Measurements from ENCODE around the gene LRP1.

The LRP1 gene

DNA sequence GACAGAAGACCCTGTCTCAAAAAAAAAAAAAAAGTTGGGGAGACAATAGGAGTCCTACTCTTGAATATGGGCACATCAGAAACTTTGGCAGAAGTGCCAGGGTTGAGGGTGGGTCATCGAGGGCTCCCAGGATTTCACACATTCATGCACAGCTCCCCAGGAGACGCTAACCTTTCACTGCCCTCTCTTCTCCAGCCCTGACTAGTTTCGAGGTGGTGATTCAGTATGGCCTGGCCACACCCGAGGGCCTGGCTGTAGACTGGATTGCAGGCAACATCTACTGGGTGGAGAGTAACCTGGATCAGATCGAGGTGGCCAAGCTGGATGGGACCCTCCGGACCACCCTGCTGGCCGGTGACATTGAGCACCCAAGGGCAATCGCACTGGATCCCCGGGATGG is 48.6 kb downstream of the LRP1 start:
- Mint-ChIP-seq H3K9me3 (no peaks in the 10 kb centered on the region), H3K4me3 (no peak overlapping the region), H3K4me1 (peaks cover 6% of the 10 kb centered on the region), H3K27ac (no peak overlapping the region), H3K27me3 (peaks cover 23% of the 10 kb centered on the region), H3K36me3 (no peaks in the 10 kb centered on the region)
- no peak for ATAC-seq

DNA sequence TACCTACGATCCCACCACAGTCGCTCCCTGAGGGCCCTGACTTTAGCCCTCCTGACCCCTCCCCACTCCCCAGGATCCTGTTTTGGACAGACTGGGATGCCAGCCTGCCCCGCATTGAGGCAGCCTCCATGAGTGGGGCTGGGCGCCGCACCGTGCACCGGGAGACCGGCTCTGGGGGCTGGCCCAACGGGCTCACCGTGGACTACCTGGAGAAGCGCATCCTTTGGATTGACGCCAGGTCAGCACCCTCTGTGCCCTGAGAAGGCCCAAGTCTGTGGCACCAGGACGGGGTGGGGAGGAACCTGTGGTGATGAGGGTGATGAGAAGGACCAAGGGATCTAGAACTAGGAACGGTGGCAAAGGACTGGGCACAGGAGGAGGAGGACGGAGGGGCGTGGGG is 49.1 kb downstream of the LRP1 start:
- Mint-ChIP-seq H3K9me3 (no peaks in the 10 kb centered on the region), H3K27me3 (peaks cover 19% of the 10 kb centered on the region), H3K4me1 (peaks cover 6% of the 10 kb centered on the region), H3K4me3 (no peak overlapping the region), H3K36me3 (no peaks in the 10 kb centered on the region), H3K27ac (no peak overlapping the region)
- no peak for ATAC-seq

DNA sequence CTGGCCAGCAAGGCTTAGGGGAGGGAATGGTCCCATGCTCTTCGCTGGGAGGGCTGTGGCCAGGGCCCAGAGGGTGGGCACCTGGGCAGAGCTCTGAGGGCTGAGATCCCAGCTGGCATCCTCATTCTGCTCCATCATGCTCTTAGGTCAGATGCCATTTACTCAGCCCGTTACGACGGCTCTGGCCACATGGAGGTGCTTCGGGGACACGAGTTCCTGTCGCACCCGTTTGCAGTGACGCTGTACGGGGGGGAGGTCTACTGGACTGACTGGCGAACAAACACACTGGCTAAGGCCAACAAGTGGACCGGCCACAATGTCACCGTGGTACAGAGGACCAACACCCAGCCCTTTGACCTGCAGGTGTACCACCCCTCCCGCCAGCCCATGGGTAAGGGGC is 49.9 kb downstream of the LRP1 start:
- no peak for ATAC-seq
- no peaks in the 10 kb centered on the region for H3K36me3 Mint-ChIP-seq
- no peak overlapping the region for H3K27ac Mint-ChIP-seq
- H3K4me1 Mint-ChIP-seq, result peaks cover 7% of the 10 kb centered on the region
- no peak overlapping the region for H3K4me3 Mint-ChIP-seq
- H3K9me3 Mint-ChIP-seq, result no peaks in the 10 kb centered on the region
- H3K27me3 Mint-ChIP-seq, result peaks cover 12% of the 10 kb centered on the region

DNA sequence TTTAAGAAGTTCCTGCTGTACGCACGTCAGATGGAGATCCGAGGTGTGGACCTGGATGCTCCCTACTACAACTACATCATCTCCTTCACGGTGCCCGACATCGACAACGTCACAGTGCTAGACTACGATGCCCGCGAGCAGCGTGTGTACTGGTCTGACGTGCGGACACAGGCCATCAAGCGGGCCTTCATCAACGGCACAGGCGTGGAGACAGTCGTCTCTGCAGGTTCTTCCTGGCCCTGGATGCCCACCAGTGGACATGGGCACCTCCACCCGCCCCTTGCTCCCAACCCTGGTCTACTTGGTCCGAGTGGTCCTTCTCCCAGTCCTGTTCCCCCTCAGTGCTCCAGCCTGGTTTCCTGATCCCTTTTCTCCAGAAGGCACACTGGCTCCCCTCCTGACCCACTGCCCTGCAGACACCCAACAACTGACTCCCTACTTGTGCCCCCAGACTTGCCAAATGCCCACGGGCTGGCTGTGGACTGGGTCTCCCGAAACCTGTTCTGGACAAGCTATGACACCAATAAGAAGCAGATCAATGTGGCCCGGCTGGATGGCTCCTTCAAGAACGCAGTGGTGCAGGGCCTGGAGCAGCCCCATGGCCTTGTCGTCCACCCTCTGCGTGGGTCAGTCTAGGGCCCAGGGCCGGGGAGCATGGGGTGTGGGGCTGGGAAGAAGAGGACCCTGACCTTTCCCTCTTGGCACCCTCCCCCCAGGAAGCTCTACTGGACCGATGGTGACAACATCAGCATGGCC is 51.2 kb downstream of the LRP1 start:
- H3K27me3 Mint-ChIP-seq, result peaks cover 14% of the 10 kb centered on the region
- peaks cover 6% of the 10 kb centered on the region for H3K4me1 Mint-ChIP-seq
- H3K9me3 Mint-ChIP-seq, result no peaks in the 10 kb centered on the region
- no peak for ATAC-seq
- no peak overlapping the region for H3K4me3 Mint-ChIP-seq
- H3K27ac Mint-ChIP-seq, result no peak overlapping the region
- no peaks in the 10 kb centered on the region for H3K36me3 Mint-ChIP-seq

DNA sequence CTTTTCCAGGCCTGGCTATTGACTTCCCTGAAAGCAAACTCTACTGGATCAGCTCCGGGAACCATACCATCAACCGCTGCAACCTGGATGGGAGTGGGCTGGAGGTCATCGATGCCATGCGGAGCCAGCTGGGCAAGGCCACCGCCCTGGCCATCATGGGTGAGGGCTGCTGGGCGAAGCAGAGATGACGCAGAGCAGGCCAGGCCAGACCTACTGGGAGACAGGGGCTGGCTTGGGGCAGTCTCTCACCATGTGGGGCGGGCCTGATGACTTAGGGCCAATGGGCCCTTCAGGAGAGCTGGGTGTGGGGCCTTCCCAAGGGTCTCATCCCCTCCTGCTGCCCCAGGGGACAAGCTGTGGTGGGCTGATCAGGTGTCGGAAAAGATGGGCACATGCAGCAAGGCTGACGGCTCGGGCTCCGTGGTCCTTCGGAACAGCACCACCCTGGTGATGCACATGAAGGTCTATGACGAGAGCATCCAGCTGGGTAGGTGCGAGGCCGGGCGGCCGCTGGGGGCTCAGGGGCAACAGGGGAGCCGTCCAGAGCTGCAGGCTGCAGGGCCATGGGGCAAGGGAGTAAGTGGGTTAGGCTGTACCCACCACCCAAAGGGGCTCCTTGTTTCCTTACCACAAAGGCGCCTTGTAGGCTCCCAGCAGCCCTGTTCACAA is 52.2 kb downstream of the LRP1 start:
- H3K9me3 Mint-ChIP-seq, result no peaks in the 10 kb centered on the region
- H3K4me3 Mint-ChIP-seq, result no peak overlapping the region
- no peaks in the 10 kb centered on the region for H3K36me3 Mint-ChIP-seq
- H3K4me1 Mint-ChIP-seq, result peaks cover 6% of the 10 kb centered on the region
- no peak for ATAC-seq
- no peak overlapping the region for H3K27ac Mint-ChIP-seq
- H3K27me3 Mint-ChIP-seq, result peaks cover 8% of the 10 kb centered on the region

DNA sequence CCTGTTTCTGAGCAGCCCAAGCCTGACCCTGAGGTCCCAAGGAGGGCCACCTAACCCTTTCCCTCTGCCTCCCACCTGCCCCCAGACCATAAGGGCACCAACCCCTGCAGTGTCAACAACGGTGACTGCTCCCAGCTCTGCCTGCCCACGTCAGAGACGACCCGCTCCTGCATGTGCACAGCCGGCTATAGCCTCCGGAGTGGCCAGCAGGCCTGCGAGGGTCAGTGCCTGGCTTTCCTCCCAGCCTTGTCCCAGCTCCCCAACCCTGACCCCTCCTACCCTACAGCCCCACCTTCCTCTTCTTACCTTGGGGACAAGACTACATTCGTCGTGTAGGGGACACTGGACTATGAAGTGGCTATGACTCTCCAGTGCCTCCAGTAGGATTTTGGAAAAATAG is 52.8 kb downstream of the LRP1 start:
- no peaks in the 10 kb centered on the region for H3K36me3 Mint-ChIP-seq
- H3K27me3 Mint-ChIP-seq, result peaks cover 8% of the 10 kb centered on the region
- no peaks in the 10 kb centered on the region for H3K9me3 Mint-ChIP-seq
- ATAC-seq, result no peak
- H3K4me1 Mint-ChIP-seq, result peaks cover 6% of the 10 kb centered on the region
- H3K27ac Mint-ChIP-seq, result no peak overlapping the region
- no peak overlapping the region for H3K4me3 Mint-ChIP-seq

DNA sequence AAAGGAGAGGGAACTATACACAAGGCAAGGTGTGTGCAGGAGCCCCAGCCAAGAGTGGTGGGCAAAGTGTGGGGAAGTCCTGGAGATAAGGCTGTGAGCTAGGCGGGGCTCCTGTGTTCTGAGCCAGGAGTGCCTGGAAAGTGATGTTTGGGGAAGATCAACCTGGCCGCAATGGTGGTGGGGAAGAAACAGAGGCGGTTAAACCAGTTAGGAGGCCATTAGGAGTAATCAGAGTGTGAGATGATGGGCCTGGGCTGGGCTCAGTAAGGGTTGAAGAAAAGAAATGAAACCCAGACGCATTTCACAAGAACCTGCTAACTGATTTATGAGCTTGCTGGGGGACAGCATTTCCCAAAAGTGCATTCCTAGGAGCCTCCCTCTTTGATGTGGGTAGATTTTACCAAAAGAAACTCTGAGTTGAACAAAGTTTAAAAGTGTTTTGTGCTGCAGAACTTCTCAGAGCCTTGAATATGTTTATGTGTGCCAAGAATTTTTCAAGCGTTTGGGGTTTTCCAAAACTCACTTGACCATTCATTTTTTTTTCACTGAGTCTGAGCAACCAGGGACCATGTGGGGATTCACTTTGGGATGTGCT is 53.4 kb downstream of the LRP1 start:
- no peak for ATAC-seq
- Mint-ChIP-seq H3K4me3 (no peak overlapping the region), H3K9me3 (no peaks in the 10 kb centered on the region), H3K27me3 (peaks cover 8% of the 10 kb centered on the region), H3K27ac (no peak overlapping the region), H3K4me1 (peaks cover 6% of the 10 kb centered on the region), H3K36me3 (no peaks in the 10 kb centered on the region)

DNA sequence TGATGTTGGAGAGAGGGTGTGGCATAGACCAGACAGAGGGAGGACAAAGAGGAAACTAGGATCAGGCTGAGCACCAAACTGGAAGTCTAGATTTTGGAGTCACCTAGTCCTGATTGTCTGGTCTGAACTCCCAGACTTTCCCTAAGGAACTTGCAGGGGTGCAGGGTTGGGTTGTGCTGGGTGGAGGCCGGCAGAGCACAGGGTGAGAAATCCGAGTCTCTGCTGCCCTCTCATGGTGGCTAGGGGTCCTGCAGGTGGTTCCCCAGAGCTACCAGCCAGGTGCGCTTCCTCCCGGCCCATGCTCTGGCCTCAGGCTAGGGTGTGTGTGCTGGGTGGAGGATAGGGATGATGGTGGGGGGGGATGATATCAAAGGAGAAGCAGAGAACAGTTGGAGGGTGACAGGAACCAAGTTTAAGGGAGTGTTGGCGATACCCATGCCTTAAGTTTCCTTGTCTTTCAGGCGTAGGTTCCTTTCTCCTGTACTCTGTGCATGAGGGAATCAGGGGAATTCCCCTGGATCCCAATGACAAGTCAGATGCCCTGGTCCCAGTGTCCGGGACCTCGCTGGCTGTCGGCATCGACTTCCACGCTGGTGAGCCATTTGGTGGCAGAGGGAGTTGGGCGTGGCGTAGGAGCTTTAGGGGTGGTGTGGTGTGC is 54.8 kb downstream of the LRP1 start:
- no peaks in the 10 kb centered on the region for H3K9me3 Mint-ChIP-seq
- H3K27ac Mint-ChIP-seq, result no peak overlapping the region
- H3K27me3 Mint-ChIP-seq, result peaks cover 8% of the 10 kb centered on the region
- H3K4me1 Mint-ChIP-seq, result peaks cover 6% of the 10 kb centered on the region
- peak; percentile 89 for ATAC-seq
- H3K4me3 Mint-ChIP-seq, result no peak overlapping the region
- H3K36me3 Mint-ChIP-seq, result no peaks in the 10 kb centered on the region

DNA sequence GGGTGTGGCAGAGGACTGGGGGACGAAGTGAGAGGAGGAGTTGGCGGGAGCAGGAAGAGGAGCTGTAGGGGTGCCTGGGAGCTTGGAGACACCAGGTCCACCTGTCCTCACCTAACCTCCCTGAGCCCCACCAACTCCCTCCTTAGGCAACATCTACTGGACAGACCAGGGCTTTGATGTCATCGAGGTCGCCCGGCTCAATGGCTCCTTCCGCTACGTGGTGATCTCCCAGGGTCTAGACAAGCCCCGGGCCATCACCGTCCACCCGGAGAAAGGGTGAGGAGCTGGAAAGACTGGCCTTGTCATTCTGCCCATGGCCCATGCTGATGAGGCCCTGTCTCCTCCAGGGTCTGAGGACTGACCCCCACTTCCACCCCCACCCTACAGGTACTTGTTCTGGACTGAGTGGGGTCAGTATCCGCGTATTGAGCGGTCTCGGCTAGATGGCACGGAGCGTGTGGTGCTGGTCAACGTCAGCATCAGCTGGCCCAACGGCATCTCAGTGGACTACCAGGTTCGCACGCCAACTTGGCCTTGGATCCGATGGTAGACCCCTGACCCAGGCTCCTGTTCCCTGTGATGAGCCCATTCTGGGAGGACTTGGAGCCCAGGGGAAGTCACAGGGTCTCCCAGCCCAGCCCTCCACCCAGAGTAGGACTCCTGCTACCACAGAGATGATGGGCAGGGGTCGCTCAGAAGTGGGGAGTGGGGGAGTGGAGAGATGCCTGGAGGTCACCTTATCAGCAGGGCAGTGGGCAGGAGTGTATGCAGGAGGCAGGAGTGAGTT is 55.8 kb downstream of the LRP1 start:
- Mint-ChIP-seq H3K27me3 (peaks cover 8% of the 10 kb centered on the region), H3K27ac (no peak overlapping the region), H3K4me3 (no peak overlapping the region), H3K4me1 (peaks cover 6% of the 10 kb centered on the region), H3K36me3 (no peaks in the 10 kb centered on the region), H3K9me3 (no peaks in the 10 kb centered on the region)
- ATAC-seq, result no peak

DNA sequence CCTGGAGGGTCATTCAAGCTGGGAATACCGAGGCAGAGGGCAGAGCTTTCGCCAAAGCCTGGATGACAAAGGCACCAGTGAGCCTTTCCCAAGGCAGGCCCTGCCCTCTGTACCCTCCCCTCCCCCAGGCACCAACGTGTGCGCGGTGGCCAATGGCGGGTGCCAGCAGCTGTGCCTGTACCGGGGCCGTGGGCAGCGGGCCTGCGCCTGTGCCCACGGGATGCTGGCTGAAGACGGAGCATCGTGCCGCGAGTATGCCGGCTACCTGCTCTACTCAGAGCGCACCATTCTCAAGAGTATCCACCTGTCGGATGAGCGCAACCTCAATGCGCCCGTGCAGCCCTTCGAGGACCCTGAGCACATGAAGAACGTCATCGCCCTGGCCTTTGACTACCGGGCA is 57.1 kb downstream of the LRP1 start:
- H3K36me3 Mint-ChIP-seq, result no peaks in the 10 kb centered on the region
- H3K27ac Mint-ChIP-seq, result no peak overlapping the region
- H3K27me3 Mint-ChIP-seq, result peaks cover 8% of the 10 kb centered on the region
- ATAC-seq, result no peak
- H3K4me1 Mint-ChIP-seq, result peaks cover 6% of the 10 kb centered on the region
- H3K4me3 Mint-ChIP-seq, result no peak overlapping the region
- no peaks in the 10 kb centered on the region for H3K9me3 Mint-ChIP-seq

DNA sequence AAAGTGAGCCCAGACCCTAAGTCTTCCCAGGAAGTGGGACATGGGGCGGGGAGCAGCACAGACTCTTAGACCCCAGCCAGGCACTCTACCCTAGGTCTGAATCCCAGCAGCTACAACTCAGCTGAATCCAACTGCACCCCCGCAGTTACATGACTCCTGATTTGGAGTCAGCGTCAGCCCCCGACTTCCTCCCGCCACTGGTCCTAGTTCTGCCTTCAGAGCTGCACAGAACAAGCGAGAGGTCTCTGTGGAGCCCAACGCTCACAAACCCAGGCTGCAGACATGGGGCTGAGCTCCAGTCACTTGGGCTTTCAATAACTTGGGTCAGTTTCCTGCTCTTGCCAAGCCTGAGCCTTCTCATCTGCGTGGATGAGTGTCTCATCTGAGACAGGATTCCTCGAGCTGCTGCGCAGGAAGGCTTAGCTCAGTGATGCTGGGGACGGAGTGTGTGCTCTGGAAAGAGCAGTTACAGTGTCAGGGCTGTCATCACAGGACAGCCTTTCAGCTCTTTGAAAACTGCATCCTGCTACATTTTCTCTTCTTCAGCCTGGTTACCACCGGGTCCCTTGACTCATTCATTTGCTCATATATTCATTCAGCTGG is 57.7 kb downstream of the LRP1 start:
- no peaks in the 10 kb centered on the region for H3K9me3 Mint-ChIP-seq
- ATAC-seq, result no peak
- no peak overlapping the region for H3K4me3 Mint-ChIP-seq
- no peak overlapping the region for H3K27ac Mint-ChIP-seq
- H3K27me3 Mint-ChIP-seq, result peaks cover 8% of the 10 kb centered on the region
- H3K4me1 Mint-ChIP-seq, result peaks cover 6% of the 10 kb centered on the region
- H3K36me3 Mint-ChIP-seq, result no peaks in the 10 kb centered on the region

DNA sequence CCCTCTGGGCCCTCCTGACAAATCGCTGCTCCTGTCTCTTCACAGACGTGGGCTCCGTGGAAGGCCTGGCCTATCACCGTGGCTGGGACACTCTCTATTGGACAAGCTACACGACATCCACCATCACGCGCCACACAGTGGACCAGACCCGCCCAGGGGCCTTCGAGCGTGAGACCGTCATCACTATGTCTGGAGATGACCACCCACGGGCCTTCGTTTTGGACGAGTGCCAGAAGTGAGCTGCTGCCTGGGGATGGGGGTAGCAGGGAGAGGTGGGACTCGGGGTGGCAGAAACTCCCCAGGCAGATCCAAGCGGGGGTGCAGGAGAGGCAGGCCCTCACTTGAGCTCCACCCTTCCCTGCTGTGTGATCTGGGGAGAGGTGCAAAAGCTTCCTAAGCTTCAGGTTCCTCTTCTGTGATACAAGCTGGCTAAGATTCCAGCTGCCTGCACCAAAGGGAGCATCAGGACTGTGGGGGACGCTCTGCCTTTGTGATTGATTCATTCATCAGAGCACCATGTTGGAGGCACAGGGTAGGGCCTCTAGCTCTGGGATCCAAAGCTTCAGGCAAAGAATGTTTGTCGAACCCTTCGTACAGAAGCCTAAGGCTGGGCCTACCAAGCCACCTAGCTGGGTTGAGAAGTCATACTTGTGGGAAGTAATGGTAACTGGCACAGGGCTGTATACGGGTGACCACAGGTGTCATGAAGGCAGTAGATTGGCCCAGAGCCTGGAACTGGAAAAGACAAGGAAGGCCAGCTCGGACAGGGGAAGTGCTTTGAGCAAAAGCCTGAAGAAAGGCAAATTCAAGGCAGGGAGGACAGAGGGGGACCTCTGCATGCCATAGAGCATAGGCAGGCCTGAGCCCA is 59.2 kb downstream of the LRP1 start:
- no peak for ATAC-seq
- no peaks in the 10 kb centered on the region for H3K36me3 Mint-ChIP-seq
- peaks cover 6% of the 10 kb centered on the region for H3K4me1 Mint-ChIP-seq
- peaks cover 8% of the 10 kb centered on the region for H3K27me3 Mint-ChIP-seq
- no peaks in the 10 kb centered on the region for H3K9me3 Mint-ChIP-seq
- H3K27ac Mint-ChIP-seq, result no peak overlapping the region
- H3K4me3 Mint-ChIP-seq, result no peak overlapping the region

DNA sequence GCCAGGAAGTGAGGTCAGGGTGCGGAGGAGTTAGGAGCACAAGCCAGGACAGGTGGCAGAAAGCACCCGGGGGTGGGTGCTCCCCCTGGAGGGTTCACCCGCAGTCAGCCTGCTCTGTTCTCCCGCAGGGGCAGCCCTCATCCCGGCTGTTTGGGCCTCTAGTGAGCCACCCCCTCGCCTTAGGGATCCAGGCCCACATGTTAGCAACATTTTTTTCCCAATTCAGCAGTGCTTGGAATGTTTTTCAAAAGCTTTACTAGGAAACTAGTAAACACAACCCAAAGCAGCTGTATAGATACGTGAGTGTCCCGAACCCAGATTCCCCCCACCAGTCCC is 59.8 kb downstream of the LRP1 start:
- no peak overlapping the region for H3K27ac Mint-ChIP-seq
- no peaks in the 10 kb centered on the region for H3K36me3 Mint-ChIP-seq
- H3K9me3 Mint-ChIP-seq, result no peaks in the 10 kb centered on the region
- no peak for ATAC-seq
- H3K27me3 Mint-ChIP-seq, result peaks cover 8% of the 10 kb centered on the region
- peaks cover under 1% of the 10 kb centered on the region for H3K4me1 Mint-ChIP-seq
- no peak overlapping the region for H3K4me3 Mint-ChIP-seq

DNA sequence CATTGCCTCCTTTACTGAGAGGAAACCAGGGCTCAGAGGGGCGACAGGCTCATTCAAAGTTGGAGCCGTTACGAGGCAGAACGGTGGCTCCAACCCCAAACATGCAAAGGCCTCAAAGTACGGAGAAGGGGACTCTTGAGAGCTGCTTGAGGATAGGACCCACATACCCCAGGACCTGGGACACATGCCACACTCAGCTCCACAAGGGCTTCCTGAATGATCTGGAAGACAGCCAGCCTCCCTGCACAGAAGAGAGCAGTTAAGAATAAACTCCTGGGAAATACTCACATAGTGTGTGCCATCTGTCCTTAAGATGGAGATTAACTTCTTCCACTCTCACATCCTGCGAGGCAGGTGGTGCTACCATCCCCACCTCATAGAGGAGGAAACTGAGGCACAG is 61.8 kb downstream of the LRP1 start:
- Mint-ChIP-seq H3K27me3 (no peaks in the 10 kb centered on the region), H3K4me3 (no peak overlapping the region), H3K36me3 (no peaks in the 10 kb centered on the region), H3K4me1 (no peaks in the 10 kb centered on the region), H3K9me3 (no peaks in the 10 kb centered on the region), H3K27ac (no peak overlapping the region)
- no peak for ATAC-seq
